ENCODE data around the gene PRDM11.

PRDM11 gene

GRCh38 chr11:45178223-45178622 lies 31.8 kb downstream of the PRDM11 start:
- DNase-seq, result no peak

DNA sequence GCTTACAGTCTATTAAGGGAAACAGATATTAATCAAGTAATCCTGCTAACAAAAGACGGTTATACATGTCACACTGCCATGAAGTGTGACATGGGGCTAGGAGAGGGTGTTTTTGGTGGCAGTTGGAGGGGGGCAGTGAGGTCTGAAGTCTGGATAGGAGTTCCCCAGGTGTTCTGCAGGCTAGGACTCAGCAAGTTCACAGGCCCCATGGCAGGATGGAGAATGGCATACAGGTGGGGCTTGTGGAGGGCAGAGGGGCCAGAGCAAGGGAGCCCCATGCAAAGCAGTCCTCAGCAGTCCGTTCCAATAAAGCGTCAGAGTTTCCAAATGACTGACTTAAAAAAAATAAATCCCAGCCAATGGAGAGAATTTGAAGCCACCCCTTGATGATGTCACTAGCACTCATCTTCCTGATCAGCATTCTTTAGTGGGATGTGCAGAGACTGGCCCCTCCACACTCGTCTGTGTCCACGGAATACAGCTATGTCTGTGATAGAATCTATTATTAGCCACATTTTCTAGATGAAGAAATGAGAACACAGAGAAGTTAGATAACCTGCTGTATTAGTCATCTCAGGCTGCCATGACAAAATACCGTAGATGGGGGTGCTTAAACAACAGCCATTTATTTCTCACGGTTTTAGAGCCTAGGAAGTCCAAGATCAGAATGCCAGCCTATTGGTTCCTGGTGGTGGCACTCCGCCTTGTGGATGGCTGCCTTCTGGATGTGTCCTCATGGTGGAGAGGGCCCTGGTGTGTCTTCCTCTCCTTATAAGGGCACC lies 32.6 kb downstream of the PRDM11 start:
- no peak for DNase-seq

- DNase-seq, result no peak
Observed at GRCh38 chr11:45179686-45180178, 33.3 kb downstream of the PRDM11 start.

DNA sequence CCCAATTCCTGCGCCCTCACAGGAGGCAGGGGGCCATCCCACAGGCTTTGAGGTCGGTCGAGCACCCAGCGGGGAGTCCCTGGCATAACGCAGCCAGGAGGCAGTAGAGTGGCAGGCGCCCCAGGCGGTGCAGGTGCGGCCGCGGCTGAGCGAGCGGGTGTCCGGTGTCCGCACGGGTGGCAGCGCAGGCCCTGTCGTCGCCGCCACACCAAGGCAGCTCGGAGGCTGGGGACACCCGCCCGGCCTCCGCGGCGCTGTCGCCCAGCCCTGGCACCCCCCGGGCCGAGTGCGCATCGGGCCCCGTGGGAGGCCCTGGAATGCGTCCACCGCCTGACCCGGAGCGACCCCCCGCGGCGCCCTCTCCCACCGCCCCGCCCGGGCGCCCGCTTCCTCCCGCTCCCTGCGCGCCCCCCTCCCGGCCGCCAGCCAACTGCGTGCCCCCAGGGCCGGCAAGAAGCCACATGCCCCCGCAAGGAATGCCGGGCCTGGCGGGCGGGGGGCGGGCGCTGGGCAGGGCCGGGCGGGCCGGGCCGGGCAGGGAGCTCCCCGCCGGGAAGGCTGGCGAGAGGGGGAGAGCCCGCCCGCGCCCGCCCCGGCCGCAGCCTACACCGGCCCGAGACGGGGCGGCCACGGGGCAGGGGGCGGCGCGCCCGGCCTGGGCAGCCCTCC lies 33.9 kb downstream of the PRDM11 start:
- peak; percentile 75 for DNase-seq

DNA sequence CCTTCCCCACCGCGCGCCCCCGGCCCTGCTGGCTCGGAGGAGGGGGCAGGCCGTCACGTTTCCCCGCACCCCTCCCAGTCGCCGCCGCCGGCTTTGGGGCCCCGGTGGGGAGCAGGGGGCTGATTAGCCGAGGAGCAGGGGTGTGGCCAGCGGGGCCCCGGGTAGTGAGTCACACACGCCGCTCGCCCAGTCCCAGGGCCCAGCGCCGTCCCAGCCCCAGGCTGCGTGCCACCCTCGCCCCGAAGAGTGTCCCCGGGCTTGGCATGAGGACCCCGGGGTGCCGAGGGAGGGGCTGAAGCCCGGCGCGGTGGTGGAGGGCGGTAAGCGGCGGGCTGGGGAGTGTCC lies 34.4 kb downstream of the PRDM11 start:
- DNase-seq, result peak; percentile 74

DNA sequence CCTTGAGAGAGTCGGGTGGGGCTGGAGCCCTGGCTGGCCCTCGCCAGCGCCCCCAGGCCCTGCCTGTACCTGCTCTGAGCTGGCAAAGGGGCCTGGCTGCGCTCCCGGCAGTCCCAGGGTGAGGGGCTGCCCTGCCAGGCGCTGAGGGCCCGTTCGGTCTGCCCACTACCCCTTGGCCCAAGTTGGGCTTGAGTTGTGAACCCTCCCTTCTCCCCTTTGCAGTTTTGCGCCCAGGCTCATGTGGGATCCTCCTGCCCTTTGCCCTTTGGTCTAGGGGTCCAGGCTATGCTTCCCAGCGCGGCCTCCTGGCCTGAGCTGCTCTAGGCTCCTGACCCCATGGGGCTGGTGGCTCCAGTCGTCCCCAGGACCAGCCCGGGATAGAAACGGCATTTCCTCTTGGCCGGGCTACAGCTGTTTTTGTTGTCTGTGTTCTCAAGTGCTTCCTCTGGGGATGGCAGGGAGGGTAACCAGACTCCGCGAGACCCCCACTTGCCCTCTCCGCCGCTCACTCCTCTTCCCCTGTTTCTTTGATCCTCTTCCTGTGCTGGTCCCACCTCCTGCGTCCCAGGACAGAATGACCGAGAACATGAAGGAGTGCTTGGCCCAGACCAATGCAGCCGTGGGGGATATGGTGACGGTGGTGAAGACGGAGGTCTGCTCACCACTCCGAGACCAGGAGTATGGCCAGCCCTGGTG lies 34.9 kb downstream of the PRDM11 start:
- DNase-seq, result no peak

- DNase-seq, result no peak
Observed at GRCh38 chr11:45181889-45182550, 35.6 kb downstream of the PRDM11 start.

- no peak for DNase-seq
Observed at GRCh38 chr11:45182902-45183301, 36.5 kb downstream of the PRDM11 start.

DNA sequence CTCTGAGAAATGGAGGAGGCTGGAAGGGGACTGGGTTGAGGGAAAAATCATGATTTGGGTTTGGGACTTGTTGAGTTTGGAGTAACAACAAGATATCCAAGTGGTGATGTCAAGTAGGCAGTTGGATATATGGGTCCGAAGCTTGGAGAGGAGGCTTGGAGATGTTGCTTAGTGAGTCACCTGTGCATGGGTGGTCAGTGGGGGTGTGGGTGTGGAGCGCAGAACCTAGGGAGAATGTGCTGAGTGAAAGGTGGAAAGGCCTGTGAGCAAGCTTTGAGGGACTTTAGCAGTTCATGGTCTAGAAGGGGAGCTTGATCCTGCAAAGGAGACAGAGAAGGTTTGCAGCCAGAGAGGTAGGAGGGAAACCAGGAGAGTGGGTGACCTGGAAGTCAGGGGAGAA lies 38.2 kb downstream of the PRDM11 start:
- DNase-seq, result no peak

GRCh38 chr11:45185228-45185729 lies 38.8 kb downstream of the PRDM11 start:
- DNase-seq, result no peak

GRCh38 chr11:45187375-45187774 lies 40.9 kb downstream of the PRDM11 start:
- no peak for DNase-seq

GRCh38 chr11:45188127-45188526 lies 41.7 kb downstream of the PRDM11 start:
- no peak for DNase-seq

DNA sequence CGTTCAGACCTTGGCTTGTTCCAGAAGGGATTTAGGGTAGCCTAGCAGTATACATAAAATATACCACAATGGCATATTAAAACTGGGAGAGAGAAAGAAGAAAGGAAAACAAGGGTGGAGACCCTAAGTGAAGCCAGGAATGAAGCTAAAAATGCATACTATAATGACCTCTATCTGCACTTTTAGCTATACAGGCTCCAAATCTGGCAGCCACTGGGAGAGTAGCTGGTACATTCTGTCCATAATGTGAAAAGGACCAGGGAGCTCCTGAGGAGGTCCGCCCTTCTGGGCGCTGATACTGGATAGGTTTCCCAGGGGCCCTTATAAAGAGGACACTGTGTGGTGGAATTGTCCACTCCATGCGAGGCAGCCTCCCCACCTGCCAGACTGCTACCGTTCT lies 42.8 kb downstream of the PRDM11 start:
- DNase-seq, result no peak

GRCh38 chr11:45193695-45194094 lies 47.3 kb downstream of the PRDM11 start:
- DNase-seq, result no peak

DNA sequence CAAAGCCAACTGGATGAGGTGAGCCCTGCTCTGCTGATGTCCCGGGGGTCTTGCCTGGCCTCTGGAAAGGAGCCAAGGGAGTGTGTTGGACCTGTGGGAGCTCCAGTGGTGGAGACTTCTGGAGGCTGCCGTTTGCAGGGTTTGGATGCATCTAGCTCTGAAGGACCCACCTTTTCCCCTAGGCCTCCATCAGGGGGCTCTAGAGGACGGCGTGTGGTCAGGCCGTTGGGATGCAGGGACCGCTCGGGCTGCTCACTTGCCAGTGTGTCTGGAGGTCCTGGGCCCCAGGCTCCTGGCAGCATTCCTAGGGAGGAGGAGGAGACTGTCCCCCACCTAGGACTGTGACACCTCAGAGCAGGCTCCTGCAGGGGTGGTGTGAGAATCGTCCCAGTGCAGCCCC lies 58.3 kb downstream of the PRDM11 start:
- DNase-seq, result no peak

GRCh38 chr11:45205978-45206377 lies 59.5 kb downstream of the PRDM11 start:
- no peak for DNase-seq

GRCh38 chr11:45208135-45208534 lies 61.7 kb downstream of the PRDM11 start:
- DNase-seq, result no peak

GRCh38 chr11:45209000-45209879 lies 62.8 kb downstream of the PRDM11 start:
- DNase-seq, result no peak

DNA sequence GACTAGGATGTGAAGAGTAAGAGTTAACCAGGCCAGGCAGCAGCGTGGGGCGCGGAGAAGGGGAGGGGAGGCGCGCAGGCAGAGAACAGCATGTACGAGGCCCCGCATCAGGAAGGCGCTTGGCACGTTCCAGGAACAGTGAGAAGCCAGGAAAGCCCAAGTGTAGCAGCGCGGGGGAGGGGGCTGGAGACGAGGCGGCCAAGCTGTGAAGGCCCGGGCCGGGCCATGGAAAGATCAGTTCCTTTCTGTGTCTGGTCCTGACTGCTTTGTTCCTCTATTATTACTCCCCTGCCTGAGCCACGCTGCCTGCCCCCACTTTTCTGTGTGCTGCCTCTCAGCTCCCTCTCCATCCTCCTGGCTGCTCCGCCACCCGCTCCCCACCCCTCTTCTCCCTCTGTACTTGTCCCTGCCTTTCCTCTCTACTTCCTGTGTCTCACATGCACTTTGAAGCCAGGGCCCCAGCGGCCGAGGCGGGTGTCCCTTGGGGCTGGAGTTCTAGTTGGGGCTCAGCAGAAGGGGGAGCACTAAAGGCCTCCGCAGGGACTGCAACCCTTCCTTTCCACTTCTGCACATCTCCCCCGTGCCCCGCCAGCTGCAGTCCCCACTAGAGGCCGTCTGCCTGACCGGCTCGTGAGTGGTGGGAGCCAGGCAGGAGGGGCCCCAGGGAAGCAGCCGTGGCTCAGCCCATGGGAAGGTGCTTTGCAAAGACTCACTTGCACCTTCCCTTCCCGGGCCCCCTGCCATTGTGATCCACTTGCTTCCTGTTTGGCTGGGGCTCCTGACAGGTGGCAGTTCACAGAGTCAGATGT lies 63.7 kb downstream of the PRDM11 start:
- no peak for DNase-seq

- no peak for DNase-seq
Observed at GRCh38 chr11:45210846-45211245, 64.4 kb downstream of the PRDM11 start.

DNA sequence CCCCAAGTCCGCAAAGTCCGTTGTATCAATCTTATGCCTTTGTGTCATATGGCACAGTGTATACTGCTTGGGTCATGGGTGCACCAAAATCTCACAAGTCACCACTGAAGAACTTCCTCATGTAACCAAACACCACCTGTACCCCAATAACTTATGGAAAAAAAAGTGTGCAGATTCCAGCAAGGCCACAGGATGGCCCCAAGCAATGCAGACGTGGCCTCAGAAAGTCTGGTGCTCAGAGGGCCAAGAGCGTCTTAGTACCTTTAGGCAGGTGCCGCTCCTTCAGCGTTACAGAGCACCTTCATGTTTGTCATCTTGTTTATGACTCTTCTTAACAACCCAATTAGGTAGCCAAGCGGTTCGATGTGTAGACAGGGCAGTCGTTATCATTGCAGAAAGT lies 65.3 kb downstream of the PRDM11 start:
- DNase-seq, result no peak

All from T1000 (cell line).